Left renal pelvis (tissue), 4 donors: Measurements from ENCODE around the gene LPAR3. TPM values are rescaled to one million over a fixed set of nuclear protein-coding genes. Genes with fewer than 3 reads are reported as not detected.
"Not testable (repeated sequence)": the region's sequence is repeated elsewhere in the genome, so short reads cannot be mapped to it uniquely, and the experiment has no call there.

Experiments
- DNase-seq, 4 donors: peaks; one replicate each; pipeline ENCODE4 v3.0.0-alpha.2; 2013; ENCODE audit warnings: low read depth in 4 of 4, low spot score in 3 of 4
- polyA plus RNA-seq, 4 donors: library from polyadenylated mRNA; unstranded; fragments of 120-200 nt; gene quantifications; one replicate each; pipeline ENCODE4 v1.2.1, GENCODE V29; 2013; ENCODE audit not compliant: insufficient read length in 4 of 4

Gene LPAR3
- polyA plus RNA-seq, 4 donors: 0.25 to 1.2 (median 1.0) TPM

GRCh38 chr1:84907095-84907827 is 14.3 kb upstream of the LPAR3 start:
- DNase-seq: no peak

GRCh38 chr1:84902727-84903126 is 9.7 kb upstream of the LPAR3 start:
- DNase-seq: not testable (repeated sequence)

DNA sequence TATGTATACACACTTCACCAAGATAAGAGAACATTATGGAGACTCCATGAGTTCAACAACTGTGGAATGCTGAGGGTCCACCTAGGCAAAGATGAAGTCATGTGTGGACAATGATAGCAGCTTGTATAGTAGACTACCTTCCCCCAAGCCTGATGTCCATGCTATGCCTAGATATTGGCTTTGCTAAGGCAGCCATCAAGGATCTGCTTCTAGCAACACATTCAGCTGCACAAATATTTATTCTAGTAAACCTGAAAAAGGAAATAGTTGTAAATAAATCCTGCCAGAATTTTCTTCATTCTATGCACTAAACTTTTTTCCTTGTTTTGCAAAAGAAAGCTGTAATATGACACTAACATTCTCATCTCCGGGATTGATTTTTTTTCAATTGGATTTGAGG is 7.0 kb upstream of the LPAR3 start:
- no peak for DNase-seq

DNA sequence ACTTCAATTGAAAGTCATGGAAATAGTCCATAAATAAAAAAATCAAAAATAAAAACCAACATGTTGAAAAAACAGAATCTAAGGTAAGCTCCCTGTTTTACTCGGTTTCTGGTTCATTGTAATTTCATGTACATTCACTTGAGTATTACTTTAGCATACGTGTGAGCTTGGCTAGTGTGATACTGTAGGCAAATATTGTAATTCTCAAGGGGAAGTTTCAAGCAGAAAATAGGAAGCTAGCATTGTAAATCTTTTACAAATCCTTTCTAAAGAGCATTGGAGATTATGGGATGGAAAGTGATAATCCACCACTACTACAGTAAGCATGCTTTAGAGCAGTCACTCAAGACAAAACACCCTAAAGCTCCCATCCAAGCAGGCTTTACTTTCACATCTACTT is 3.3 kb upstream of the LPAR3 start:
- DNase-seq: no peak

DNA sequence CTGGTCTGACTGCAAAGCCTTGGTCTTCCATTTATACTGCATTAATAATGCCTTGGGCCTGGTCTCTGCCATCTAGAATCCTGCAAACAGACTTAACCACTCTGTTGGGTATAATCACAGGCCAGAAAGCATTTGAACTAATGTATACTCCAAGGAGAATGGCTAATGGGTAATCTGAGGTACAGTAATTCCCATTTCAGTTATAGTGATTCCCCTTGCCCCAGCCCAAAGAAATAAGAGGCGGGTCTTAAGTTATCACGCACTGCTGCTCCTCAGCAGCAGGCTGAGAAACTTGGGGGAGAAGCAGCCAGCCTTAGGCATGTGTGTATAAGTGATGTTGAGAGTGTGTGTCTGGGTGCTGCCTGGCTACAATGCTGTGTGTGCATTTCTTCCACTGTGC is 2.4 kb downstream of the LPAR3 start:
- no peak for DNase-seq

DNA sequence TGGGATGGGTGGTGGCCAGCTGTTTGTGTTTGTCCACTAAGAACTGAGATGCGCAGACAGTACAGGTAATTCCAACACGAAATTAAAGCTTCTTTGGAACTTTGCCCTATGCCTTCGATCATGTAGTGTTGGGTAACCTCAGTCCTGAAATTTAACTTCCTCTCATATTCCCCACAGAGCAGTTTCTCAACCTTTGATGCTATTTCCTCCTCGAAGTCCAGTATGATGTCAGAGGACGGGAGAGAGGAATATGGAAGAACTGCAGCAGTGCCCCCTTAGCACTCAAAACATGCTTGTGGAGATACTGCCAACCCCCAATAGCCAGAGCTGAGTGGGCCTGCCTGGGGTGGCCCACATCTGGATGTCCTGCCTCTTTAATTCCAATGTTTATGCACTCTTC is 3.6 kb downstream of the LPAR3 start:
- DNase-seq: no peak

DNA sequence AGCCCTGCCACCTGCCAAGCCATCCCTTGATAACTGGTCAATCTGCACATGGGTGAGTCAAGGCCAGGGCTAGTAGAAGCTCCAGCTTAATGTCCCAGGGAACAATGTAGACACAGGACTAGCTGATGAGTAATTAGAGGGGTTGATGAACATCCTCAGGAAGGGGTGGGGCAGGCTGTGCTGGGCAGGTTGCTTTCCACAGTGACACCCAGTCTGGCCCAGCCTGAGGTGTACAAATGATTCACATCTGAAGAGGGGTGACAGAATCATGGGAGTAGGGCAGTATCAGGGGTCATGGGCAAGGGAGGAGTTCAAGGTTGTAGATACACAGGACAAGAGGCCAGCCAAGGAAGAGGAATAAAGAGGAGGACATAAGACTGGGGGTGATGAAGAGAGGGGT is 4.3 kb downstream of the LPAR3 start:
- no peak for DNase-seq

GRCh38 chr1:84887261-84887934 is 5.6 kb downstream of the LPAR3 start:
- no peak for DNase-seq

DNA sequence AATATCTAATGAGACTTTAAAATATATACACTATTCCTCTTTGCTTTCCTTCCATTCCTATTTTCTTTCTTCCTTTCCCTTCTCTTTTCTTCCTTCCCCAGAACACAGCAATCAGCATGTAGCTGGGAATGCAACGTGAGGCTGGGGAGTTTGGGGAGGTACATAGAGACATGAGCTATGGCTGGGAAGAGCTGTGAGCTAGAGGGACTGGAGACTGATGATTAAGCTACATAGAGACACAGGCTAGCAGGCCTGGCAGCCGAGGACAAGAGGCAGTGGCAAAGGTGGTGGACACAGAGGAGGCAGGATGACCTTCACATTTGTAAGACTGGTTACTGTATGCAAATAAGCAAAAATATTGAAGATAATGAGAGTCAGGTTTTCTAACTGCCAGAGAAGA is 7.5 kb downstream of the LPAR3 start:
- DNase-seq: no peak

DNA sequence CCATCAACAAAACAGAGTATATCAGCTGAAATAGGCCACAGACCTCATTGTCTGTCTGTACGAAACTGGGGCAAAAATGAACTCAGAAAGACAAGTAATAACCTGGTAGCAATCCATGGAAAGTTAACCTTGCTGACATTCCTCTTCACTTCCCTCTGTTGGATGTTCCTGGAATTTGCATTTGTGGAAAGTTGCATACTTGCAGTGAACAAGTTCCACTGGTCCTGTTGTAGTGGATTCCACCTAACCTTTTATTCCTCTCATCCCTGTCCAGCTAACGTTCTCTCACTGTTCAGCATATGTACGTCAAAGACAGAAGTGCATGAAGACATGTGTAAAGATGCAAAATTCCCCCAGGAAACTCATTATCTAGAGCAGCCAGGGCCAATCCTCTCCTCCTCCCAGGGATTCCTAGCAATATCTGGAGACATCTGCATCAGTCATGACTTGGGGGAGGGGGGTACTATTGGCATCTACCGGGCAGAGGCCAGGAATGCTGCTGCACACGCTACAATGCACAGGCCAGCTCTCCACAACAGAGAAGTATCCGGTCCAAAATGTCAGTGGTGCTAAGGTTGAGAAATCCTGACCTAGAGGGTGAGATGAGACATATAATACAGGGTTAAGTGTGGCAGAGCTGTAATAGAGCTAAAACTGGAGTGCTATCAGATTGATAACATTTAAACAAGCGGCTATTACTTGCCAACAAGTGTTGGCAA is 8.2 kb downstream of the LPAR3 start:
- DNase-seq: no peak

DNA sequence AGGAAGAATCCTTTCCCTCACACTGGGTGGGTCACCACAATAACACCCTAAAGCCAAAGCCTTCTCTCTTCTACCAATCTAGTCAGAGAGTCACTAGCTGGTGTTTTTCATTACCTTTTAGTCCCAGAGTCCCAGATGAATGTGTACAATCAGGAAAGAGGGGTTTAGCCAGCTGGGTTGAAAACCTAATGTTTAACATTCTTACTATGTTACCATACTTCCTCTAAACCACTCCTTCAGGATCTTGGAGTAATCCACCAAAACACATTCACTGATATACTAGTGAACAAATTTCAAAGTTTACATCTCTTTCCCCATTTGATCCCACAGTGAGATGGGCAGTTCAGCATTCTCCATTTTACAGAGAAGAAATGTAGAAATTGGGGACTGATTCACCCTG is 9.7 kb downstream of the LPAR3 start:
- DNase-seq: no peak

GRCh38 chr1:84877592-84877991 is 15.4 kb downstream of the LPAR3 start:
- no peak for DNase-seq

- DNase-seq: no peak
Measured at GRCh38 chr1:84876353-84876752, 16.7 kb downstream of the LPAR3 start.

GRCh38 chr1:84873366-84873765 is 19.6 kb downstream of the LPAR3 start:
- no peak for DNase-seq

DNA sequence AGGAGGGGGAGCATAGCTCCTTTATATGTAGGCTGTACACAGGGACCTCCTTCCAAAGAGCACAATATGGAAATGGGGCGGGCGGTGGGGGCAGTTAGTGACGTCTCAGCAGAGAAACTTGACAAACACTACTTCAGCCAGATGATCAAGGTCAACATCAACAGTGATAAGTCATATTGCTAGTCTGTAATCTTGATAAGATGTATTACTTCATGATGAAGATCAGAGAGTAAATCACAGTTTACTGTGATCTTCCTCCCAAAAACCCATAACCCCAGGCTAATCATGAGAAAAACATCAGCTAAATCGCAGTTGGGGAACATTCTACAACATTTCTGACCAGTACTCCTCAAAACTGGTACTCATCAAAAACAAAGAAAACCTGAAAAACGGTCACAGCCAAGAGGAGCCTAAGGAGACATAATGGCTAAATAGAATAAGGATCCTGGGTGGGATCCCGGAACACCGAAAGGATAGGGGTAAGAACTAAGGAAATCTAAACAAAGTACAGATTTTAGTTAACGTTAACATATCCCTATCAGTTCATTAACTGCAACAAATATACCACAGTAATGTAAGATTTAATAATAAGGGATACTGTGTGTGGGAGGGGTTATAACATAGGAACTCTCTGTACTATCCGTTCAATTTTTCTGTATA is 20.2 kb downstream of the LPAR3 start:
- DNase-seq: no peak

DNA sequence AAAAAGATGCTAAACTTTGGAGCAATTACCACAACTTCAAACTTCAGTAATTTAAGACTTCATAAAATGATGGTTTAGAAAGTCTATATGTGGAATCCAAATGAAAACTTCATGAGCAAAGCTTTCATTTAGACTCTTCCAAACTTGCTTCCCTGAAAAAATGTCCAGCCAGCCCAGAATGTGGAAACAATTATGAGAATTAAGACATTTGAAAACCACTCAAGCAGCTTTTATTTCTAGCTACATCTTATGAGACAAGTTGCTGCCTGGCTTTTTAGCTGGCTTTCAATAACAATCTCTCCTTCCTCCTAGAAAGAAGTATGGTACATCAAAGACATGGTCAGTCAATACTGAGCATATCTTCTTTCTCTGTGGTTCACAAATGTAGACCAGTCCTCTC is 21.8 kb downstream of the LPAR3 start:
- no peak for DNase-seq

DNA sequence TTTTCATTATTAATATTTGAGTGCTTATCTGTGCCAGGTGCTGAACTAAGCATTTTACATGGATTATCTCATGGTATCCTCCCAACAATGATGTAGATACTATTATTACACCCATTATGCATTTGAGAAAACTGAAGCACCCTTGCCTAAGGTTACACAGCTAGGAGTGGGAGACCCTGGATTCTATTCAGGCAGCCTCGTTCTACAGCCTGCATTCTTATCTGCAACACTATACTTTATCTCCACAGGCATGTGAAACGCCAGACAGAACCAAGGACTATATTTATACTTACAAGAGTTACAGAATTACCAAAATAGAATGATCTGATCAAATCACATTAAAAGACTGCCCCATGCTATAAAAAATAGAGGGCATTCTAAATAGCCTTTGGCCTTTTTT is 22.4 kb downstream of the LPAR3 start:
- DNase-seq: no peak

- no peak for DNase-seq
Measured at GRCh38 chr1:84869720-84870119, 23.3 kb downstream of the LPAR3 start.

GRCh38 chr1:84862810-84863251 is 30.2 kb downstream of the LPAR3 start:
- no peak for DNase-seq

DNA sequence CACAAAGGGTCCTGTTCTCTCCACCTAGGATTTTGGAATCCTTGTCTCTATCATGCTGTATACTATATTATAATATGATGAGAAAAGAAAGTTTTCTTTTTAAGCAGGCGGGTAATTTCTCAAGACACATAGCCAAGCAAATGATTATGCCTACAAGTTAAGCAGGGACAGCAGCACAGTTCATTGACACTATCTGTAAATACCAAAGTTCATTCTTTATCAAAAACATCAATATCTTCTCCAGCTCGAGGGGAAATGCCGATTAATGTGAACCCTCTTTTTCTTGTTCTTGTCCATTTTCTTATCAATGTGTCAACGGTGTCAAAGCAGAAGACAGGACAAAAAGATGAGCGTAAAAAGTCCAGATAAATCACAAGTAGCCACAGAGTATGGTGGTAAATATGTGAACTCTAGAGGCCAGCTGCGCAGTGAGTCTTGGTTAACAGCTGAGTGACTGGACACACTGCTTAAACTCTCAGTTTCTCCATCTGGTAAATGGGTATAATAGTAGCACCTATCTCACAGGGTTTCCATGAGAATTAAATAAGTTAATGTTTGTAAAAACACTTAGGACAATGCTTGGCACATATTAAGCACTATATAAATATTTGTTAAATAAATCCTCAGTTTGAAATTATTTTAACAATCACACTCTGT is 30.9 kb downstream of the LPAR3 start:
- DNase-seq: no peak

DNA sequence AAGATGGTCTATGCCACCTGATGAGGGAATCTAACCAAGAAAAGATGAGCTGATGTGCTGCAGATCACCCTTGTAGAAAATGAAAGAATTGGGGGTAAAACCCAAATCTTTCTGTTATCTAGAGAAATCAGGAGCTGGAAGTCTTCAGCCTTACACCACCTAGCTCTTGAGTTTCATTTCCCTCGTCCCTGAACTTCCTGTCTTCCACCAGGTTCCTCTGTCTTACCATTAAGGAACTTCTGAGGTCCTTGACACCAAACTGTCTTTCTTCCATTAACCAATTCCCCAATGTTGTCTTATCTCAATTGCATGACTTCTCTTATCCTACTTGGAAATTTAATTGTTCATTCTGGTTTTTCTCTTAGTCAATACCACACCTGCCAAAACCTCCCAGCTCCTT is 31.5 kb downstream of the LPAR3 start:
- no peak for DNase-seq
